KG1 (cell line): ENCODE data around the gene GHRH.

Experiments
- DNase-seq: peaks from one replicate; lab custom pipeline; 2025; lab: John Stamatoyannopoulos, UW

Gene GHRH

DNA sequence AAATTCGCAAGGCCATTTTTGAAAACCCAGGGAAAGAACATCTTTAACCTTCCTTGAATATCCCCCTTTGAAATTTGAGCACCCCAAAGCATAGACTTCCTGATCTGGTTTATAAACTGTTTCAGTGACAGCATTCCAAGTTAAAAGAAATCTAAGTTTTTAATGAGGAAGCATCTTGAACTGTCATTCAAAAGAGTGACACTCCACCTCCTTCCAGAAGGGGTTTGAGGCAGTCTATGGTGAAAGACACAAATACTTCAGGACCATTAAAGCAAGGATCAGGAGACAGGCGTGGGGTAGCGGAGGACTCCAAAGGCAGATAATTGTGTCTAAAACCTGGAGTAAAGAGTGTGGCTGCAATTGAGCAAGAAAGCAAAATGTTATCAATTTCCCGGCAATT lies 691 bp downstream of the GHRH start:
- no peak for DNase-seq

DNA sequence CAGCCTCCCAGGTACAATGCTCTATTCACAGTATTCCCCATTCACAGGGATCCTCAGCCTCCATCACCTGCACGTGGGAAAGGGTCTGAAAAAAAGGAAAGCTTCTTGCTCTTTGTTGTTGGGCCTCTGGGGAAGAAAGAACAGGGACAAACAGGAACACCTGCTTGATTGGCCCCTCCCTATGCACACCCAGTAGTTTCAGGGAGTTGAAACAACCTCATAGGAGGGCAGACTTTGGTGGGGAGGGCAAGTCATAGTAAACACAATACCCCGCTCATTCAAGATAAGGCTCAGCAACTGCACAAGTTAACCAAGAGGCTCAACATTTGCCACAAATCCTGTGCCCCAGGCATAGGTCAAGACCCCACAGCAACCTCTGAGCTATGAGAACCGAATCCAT lies 1.7 kb downstream of the GHRH start:
- DNase-seq, result no peak

DNA sequence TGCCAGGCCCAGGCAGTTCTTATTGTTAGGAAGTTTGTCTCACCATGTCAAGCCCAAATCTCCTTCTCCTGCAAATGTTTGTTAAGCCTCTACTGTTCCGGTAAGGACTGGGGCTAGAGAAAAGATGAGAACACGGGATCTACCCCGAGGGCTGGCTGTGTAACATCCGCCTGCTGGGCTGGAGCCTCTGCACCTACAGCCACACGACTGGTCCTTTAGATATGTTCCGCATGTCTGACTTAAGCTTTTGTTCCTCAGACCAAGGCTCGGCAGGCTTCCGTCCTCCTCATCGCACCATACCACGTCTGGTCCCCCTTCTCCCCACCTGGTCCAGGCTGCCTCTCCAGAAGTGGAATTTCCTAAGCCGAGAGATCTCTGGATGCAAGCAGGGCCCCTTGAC lies 2.6 kb downstream of the GHRH start:
- DNase-seq, result no peak

DNA sequence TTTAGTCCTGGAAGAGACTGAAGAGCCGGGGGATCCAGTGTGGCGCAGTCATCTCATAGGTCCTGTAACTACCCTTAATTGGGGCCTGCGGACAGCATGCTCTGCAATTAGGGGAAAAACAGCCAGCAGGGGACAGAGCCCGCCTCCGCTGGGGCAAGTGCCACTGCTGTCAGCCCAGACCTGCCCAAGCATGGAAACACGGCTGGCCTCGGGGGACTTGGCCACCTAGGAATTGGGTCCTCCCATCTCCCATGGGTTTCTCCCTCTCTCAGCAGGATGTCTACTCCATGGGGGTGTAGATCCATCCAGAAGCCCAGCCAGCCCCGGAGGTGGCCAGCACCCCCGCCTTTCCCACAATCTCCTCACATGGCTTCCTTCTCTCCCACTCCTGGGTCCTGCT lies 3.6 kb downstream of the GHRH start:
- no peak for DNase-seq

DNA sequence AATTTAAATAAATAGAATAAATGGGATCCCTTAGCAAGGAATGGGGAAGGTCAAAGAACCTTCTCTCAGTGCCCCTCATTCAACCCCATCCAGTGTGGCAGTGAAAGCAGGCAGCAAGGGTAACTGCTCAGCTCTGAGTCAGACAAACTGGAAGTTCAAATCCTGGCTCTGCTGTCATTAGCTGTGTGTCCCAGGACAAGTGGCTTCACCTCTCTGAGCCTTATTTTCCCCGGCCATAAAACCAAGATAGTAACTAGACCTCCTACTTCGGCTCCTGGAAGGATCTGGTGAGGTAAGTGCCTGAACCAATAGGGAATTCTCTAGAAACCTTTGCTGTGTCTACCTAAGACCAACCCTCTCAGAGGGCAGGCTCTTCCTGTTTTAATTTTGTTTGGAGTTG lies 4.1 kb downstream of the GHRH start:
- DNase-seq, result no peak

DNA sequence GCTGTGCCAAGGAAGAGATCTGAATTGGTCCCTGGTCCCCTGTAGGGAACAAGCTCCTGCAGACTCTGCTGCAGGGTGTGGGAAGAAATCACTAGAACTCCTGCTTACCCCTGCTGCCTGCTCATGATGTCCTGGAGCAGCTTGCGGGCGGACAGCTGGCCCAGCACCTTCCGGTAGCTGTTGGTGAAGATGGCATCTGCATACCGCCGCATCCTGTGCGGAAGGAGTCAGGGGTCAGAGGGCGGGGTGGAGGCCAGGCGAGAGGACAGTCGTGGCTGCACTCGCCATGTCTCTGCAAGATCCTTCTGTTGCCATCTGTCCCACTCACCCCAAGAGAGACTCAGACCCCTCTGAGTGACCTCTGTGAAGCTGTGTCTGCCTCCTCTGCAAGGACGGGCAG lies 5.3 kb downstream of the GHRH start:
- no peak for DNase-seq

DNA sequence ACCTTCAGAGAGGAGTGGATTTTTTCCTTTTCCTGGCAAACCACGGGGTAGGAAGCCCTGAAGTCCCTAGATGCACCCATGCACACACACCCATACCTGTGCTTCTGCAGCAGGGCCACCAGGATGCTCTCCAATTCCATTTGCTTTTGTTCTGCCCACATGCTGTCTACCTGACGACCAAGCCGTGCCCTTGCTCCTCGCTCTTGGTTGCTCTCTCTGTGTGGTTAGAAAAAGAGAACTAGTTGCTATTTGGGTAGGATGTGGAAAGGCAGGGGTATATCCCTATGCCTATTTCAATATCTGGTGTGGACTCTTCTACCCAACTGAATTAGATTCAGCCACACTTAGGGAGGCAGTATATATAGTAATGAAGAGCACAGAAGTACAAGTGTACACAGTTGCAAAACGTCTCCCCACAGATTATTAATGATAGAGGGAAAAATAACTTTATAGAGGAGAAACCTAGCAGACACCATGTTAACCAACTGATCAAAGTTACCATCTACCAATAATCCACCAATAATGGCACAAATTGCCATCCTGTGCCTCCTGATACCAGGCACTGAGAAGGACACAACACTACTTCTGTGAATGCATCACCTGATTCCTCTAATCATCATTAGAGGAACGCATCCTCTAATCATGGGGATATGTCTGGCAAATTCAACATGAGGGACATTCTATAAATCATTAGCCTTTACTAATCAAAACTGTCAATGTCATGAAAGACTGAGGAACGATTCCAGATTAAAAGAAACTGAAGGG lies 7.3 kb downstream of the GHRH start:
- DNase-seq, result no peak

DNA sequence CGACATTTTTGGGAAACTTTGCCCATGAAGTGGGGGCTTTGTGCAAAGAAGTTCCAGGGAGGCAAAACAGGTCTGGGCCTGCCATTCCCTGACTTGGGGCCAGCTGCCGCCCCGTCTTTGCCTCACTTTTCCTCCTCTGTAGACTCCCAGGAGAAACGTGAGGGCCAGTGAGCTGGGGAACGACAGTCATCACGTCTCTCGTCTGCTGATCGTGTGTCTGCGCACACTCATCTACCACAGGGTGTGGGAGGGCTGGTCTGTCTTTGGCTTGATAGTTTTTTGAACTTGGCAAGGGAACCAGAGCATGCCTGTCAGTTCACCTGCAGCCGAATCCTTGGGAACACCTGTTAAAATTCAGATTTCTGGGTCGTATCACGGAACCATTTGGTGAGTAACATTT lies 8.5 kb downstream of the GHRH start:
- DNase-seq, result no peak

DNA sequence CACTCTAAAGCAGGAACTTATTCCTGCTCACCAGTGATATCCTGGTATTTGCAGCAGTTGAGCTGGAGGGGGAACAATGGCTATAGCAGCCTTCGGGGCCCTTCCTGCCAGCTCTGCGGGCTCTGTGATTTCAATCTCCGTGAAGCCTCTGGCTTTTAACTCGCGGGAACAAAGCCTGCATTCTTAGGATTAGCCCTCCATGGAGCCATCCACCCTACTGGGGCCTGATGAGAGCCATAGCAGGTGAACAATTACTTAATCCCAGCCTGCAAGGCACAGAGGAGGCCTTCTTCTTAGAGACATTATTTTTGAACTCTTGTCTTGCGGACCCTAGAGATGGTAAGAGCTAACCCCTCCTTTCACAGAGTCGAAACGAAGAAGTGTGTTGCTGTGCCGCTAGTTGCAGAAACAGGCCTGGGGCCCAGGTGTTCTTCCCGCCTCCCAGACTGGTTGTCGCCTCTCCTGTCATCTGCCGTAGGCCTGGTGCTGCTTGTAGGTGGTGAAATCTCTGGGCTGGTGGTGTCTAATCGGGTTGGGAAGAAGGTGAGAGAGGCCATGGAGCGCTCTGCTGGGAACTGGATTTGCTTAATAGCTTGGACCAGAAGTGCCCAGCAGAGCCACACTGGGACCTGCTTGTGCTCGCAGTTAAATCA lies 9.7 kb downstream of the GHRH start:
- no peak for DNase-seq

DNA sequence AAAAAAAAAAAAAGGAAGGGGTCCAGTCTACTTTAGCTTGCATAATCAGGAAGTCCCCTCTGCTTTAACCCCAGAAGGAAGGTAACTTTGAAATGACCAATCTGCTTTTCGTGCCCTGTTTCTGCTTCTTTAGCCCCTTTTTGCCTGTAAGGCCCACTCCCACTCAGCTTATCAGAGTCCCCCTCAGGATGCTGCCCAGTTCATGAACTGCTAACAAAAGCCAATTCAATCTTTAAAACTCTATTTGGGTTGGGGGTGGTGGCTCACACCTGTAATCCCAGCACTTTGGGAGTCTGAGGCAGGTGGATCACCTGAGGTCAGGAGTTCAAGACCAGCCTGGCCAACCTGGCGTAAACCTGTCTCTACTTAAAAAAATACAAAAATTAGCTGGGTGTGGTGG lies 12.3 kb downstream of the GHRH start:
- DNase-seq, result no peak

DNA sequence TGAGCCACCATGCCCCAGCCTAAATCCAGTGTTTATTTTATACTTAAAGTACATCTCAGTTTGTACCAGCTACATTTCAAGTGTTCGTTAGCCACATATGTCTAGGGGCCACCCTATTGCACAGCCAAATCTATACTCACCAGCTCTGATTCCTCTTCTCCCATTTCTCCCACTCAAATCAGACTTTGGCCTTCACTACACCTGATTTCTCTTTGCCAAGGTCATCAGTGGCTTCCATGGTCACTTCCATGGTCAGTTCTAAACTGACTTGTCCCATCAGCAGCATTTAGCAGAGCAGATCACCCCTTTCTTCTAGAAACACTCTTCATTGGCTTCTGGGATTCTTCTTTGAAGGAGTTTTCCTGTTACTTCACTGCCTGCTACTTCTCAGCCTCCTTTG lies 14.1 kb downstream of the GHRH start:
- no peak for DNase-seq

DNA sequence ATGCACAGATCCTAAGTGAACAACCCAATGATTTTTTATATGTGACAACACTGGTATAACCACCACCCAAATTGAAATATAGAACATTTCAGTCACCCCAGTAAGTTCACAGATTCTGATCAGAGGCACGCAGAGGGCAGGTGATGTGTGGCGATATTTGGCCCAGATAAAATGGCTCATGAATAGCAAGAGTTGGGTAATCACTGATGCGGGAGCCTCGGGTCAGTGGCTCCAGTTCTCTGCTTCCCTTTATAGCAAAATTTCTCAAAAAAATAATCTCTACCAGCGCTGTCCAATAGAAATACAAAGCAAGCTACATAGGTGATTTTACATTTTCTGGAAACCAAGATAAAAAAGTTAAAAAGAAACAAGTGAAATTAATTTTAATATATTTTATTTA lies 14.9 kb downstream of the GHRH start:
- no peak for DNase-seq

DNA sequence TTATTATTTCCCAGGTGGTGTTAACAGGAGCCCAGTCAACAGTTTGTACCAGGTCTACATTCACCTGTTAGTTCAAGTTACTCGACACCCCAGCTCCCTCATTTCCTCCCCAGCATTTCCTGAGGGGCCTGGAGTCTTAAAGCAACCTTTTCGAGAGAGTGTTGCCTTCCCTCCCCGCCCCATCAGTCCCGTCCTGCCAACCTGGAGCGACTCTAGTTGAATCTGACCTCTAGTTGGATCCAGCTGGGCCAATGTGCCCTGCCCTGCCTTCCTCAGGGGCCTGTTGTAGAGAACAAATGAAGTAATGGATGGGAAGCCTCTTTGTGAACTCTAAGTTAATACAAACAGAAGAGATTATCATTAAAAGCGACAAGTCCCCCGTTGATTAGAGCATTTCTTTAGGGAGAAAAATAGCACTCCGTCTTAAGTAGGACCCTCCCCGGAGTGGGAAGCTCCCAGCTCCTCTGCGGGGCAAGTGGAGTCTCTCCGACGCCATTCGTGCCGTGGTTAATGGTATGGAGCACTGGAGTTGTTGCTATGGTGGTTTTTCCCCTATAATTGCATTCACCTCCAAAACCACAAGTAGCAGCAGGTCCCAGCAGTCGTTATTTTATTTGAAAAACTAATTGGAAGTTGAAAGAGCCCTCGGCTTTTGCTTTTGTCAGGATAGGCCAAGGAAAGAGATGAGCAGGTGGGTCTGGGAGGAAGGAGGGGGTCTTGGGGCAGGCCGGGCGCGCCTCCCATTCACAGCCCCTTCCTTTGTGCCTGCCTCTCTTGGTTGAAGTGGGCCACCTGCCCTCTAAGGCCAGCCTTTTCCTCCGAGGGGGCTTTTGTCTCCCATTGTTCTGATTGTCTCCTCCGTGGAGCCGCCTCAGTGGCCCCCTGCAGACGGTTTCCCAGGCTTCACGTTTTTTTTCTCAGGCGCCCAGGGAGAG lies 16.1 kb downstream of the GHRH start:
- no peak for DNase-seq

DNA sequence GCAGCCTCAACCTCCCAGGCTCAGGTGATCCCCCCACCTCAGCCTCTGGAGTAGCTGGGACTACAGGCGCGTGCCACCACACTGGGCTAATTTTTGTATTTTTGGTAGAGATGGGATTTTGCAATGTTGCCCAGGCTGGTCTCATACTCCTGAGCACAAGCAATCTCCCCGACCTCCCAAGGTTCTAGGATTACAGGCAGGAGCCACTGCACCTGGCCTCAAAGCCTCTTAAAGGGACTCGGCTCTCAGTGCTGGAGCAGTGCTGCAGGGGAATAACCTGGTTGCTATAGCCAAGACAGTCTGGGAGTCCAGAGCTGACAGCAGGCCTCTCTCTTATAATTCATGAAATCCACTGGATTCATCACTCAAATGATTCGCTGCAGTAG lies 17.0 kb downstream of the GHRH start:
- no peak for DNase-seq

DNA sequence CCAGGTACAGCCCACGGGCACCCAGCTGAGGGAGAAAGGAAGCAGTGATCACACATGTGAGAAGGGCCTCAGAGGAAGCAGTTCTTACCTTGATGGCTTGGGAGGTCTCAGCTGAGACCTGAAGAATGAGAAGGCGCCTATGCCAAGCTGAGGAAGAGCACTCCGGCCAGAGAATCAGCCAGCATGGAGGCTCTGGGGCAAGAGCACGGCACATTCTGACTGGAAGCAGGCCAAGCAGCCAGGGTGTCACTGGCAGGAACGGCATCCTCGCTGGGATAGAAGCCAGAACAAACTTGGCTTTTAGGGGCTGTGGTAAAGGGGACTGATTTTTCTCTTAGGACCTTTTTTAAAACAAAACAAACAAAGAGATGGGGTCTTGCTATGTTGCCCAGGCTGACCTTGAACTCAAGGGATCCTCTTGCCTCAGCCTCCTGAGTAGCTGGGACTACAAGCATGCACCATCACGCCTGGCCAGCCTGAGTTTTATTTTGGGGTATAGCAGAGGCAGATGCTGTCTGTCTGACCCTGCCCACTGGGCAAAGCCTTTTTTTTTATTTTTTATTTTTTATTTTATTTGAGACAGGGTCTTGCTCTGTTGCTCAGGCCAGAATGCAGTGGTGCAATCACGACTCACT lies 17.6 kb downstream of the GHRH start:
- no peak for DNase-seq

DNA sequence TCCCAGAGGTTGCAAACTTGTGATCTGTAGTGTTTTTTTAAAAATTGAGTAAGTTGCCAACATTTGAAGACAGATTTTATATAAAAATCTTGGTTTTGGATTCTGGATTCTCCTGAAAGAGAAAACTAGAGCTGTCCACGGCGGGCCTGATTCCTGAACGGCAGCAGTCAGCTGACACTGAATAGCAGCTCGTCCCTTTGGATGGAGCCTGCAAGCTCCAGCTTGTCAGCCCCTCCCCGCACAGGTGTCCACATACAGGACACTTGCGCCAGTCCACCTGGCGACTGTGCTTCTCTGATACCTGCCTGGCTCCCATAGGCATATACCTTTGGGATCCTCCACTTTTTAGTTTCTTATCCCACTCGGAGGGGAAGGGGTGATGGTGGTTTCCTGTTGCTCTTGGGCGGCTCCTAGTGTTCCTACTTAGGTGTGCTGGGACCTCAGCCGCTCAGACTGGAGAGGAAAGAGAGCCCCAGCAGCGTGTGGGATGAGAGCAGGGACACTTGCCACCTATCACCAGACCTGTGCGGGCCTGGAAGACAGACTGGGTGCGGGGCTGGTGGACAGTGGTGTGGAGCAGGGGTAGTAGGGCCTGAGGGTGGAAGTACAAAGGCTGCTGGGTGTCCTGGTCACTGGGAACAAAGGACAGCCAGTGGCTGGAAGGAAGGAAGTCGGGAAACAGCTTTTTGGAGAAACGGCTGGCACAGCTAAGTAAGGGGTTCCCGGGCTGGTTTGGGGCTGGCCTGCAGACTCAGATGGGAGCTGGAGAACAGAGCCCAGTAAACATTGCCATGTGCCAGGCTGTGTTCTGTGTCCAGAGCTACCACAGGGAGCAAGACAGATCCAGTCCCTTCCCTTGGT lies 18.3 kb downstream of the GHRH start:
- no peak for DNase-seq

DNA sequence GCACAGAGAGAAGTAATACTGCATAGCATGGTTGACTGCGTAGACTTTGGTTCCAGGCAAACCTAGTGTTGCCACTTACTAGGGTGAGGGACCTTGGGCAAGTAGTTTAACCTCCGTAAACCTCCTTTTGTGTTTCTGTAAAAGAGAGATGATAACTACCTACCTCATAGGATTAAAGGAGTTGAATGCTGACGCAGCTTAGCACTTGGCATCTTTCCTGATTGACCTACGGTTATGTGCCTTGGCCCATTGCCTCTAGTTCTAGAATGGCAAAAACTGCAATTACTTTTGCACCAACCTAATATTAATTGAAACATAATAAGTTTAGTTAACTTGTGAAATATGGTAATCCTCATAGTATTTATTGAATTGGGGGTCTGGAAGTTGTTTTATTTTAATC lies 19.1 kb downstream of the GHRH start:
- DNase-seq, result no peak

DNA sequence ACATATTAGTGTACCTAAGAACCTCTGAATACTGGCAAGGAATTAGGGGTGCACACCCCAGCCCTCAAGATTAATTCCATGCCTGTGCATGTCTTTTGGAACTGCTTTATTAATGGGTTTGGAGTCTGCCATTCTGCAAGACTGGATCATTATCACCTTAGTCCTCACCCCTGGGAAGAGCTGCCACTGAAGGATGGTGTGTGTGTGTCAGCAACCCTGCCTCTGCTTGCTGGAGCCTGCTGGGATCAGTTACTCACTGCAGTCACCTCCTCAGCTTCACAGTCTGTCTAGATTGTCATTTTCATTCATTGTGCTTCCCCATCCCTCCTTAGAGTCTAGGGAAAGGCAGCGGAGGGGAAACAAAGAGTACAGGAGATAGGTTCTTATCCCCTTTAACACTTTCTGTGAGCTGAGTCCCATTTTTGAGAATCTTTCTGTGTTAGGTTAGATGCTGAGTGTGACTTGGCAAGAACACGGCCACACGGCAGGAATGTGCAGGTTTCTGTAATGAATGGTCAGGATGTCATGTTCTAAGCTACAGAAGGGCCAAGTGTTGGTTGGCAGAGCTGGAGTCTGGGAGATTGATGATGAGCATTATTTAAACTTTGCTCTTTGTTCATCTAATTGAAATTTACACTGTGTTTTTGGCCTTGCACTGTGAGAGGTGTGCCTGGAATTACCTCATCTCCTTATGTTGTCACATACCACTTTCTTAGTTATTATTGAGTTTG lies 21.1 kb downstream of the GHRH start:
- DNase-seq, result no peak

DNA sequence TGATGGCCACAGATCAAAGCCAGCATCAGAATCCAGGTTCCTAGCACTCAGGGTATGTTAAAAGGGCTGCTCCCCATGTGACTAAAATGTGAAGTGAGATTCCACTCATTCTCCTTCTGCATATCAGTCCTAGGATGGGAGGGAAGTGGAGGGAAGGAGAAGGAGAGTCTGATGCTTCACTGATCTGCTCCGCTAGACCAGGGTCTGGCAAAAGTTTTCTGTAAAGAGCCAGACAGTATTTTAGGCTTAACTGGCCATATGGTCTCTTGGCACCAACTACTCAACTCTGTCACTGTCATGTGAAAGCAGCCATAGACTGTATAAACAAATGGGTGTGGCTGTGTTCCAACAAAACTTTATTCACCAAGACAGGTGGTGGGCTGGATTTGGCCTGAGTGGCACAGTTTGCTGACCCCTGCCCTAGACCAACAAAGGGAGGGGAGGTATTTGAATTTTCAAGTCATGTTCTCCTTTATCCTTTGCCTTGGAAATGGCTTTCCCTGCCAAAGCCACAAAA lies 22.6 kb downstream of the GHRH start:
- DNase-seq, result no peak

DNA sequence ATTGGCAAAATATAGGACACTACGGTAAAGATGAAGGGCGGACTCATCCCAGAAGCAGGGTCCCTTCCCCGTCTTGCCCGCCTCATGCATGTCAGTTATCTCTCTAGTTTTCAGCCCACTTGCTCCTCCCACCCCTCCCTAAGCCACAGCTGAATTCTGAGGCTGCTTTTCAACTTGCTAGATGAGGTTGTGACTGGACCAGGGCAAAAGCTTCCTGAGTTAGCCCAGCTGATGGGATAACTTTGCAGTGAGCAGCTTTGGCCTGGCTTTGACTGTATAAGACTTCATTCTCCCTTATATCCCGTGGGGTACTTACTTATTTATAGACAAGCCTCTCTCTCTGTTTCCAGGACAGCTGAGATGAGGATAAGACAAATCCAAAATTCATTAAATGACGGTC lies 23.2 kb downstream of the GHRH start:
- no peak for DNase-seq

DNA sequence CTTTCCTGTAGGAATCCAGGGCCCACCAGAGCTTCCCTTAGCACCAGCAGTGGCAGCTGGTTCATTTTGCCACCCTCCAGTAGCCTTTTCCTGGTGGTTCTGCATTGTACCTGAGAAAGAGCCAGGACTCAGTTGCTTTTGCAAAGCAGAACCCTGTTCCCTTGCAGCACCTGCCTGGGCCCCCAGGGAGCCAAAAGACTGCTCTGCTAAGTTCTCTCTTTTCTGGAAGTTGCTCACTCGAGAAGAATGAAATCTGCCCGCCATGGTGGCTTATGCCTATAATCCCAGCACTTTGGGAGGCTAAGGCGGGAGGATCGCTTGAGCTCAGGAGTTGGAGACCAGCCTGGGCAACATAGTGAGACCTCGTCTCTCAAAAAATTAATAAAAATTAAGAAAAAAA lies 24.0 kb downstream of the GHRH start:
- DNase-seq, result no peak
